Right lobe of liver (tissue), 4 donors: ENCODE data around the gene DYNC1I1.

Experiments
- POLR2A ChIP-seq: fragments of 450-650 bp; IDR thresholded peaks from one replicate; pipeline ENCODE4 v1.6.1; 2017; ENCODE audit warnings: antibody characterized with exemption, mild to moderate bottlenecking
- TF ChIP-seq, protein P1 (sequence below), 4 donors: fragments of 200-600 bp in 3 of 4; fragments of 450-650 bp in 1 of 4; IDR thresholded peaks; one replicate each; pipeline versions ENCODE4 v1.5.1 to v1.8.0; 2016 to 2022; ENCODE audit warnings: antibody characterized with exemption in 4 of 4, mild to moderate bottlenecking in 2 of 4
- donor health status: DM: no; HTN: no; CAD: no.
- donor health status: DM: no; HTN: no; CAD: no.
- donor health status: DM: no; HTN: yes; CAD: no.

DNA sequence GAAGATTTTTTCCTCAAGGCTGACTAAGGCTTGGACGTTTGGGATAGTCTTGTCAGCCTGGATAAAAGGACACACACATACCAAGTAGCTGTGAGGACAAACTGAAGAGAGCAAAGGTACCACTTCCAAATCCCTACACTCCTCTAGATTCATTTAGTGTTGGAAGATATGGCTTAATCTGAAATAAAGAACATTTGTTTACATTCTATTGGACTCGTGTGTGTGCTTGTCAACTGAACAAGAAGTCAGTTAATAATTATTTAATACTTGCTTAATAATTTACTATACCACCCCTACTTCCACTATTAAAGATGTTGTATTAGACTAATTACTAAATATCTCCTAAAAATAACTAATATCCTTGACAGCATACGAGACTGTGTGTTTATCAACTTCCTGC, 23.3 kb upstream of the DYNC1I1 start:
- TF ChIP-seq, protein P1, sequence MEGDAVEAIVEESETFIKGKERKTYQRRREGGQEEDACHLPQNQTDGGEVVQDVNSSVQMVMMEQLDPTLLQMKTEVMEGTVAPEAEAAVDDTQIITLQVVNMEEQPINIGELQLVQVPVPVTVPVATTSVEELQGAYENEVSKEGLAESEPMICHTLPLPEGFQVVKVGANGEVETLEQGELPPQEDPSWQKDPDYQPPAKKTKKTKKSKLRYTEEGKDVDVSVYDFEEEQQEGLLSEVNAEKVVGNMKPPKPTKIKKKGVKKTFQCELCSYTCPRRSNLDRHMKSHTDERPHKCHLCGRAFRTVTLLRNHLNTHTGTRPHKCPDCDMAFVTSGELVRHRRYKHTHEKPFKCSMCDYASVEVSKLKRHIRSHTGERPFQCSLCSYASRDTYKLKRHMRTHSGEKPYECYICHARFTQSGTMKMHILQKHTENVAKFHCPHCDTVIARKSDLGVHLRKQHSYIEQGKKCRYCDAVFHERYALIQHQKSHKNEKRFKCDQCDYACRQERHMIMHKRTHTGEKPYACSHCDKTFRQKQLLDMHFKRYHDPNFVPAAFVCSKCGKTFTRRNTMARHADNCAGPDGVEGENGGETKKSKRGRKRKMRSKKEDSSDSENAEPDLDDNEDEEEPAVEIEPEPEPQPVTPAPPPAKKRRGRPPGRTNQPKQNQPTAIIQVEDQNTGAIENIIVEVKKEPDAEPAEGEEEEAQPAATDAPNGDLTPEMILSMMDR (IDR thresholded peaks at IDR 0.05), result no peak
- TF ChIP-seq POLR2A, result no peak
